Keratinocyte (primary cell): ENCODE results near the gene NUAK2. TPM values are rescaled to one million over a fixed set of nuclear protein-coding genes. Genes with fewer than 3 reads are reported as not detected.

Experiments
- DNase-seq: peaks from one replicate; pipeline ENCODE4 v3.0.0-alpha.2; 2011; ENCODE audit warnings: low read depth, missing footprints, low spot score
- FAIRE-seq: peaks from 2 replicates; lab custom pipeline; 2011; peaks lifted over from hg19 to GRCh38; lab: Jason Lieb, UNC
- H2AFZ ChIP-seq: 2 replicates; pipeline ENCODE4 v1.6.0; 2012; ENCODE audit warnings: low read length, control low read depth, inconsistent platforms; ENCODE audit not compliant: control insufficient read depth
- H3K27ac ChIP-seq: 2 replicates; pipeline ENCODE4 v1.5.1; 2011; ENCODE audit warnings: low read length; ENCODE audit not compliant: control insufficient read depth, insufficient read depth
- H3K27me3 ChIP-seq: 3 replicates; pipeline ENCODE4 v1.6.0; 2011; ENCODE audit warnings: low read length; ENCODE audit not compliant: control insufficient read depth, insufficient read depth; ENCODE audit errors: extremely low read depth
- H3K36me3 ChIP-seq, 2 experiments: 2 replicates in 1 of 2; 3 replicates in 1 of 2; pipeline ENCODE4 v1.5.1; 2011; ENCODE audit warnings: low read length in 2 of 2, mild to moderate bottlenecking in 1 of 2; ENCODE audit not compliant: control insufficient read depth in 2 of 2, insufficient read depth in 2 of 2; ENCODE audit errors: extremely low read depth in 1 of 2
- H3K4me1 ChIP-seq: 3 replicates; pipeline ENCODE4 v1.5.1; 2011; ENCODE audit warnings: low read length; ENCODE audit not compliant: control insufficient read depth, insufficient read depth; ENCODE audit errors: extremely low read depth
- H3K4me2 ChIP-seq: 3 replicates; pipeline ENCODE4 v1.6.0; 2011; ENCODE audit warnings: low read depth, low read length; ENCODE audit not compliant: control insufficient read depth, insufficient read depth; ENCODE audit errors: extremely low read depth
- H3K4me3 ChIP-seq, 3 experiments: fragments of 200-600 bp in 1 of 3; sonication (generic) in 1 of 3; 2 replicates in 2 of 3; 3 replicates in 1 of 3; pipeline ENCODE4 v1.5.1; 2011 to 2016; ENCODE audit warnings: low read length in 3 of 3, mild to moderate bottlenecking in 3 of 3, control low read depth in 2 of 3, inconsistent platforms in 1 of 3, low read depth in 1 of 3, mixed read lengths in 1 of 3, mixed run types in 1 of 3, moderate library complexity in 1 of 3; ENCODE audit not compliant: control insufficient read depth in 2 of 3, insufficient read depth in 2 of 3; ENCODE audit errors: extremely low read depth in 1 of 3
- H3K79me2 ChIP-seq: 2 replicates; pipeline ENCODE4 v1.6.0; 2012; ENCODE audit warnings: low read length; ENCODE audit not compliant: control insufficient read depth, insufficient read depth
- H3K9ac ChIP-seq: 3 replicates; pipeline ENCODE4 v1.6.0; 2011; ENCODE audit warnings: low read length; ENCODE audit not compliant: control insufficient read depth, insufficient read depth; ENCODE audit errors: extremely low read depth
- H3K9me1 ChIP-seq: 3 replicates; pipeline ENCODE4 v1.6.0; 2011; ENCODE audit warnings: low read length; ENCODE audit not compliant: control insufficient read depth, insufficient read depth; ENCODE audit errors: extremely low read depth
- H3K9me3 ChIP-seq: 2 replicates; pipeline ENCODE4 v1.5.1; 2012; ENCODE audit warnings: low read depth, low read length; ENCODE audit not compliant: control insufficient read depth
- H4K20me1 ChIP-seq: 3 replicates; pipeline ENCODE4 v1.6.0; 2011; ENCODE audit warnings: low read length; ENCODE audit not compliant: control insufficient read depth, insufficient read depth; ENCODE audit errors: extremely low read depth
- CTCF ChIP-seq, 3 experiments: IDR thresholded peaks in 1 of 3; conservative IDR thresholded peaks in 1 of 3; optimal IDR thresholded peaks in 1 of 3; 2 replicates in 2 of 3; 3 replicates in 1 of 3; pipeline versions ENCODE3 to v1.5.1; 2011; ENCODE audit warnings: low read length in 3 of 3, mild to moderate bottlenecking in 3 of 3, moderate library complexity in 2 of 3, control low read depth in 1 of 3, inconsistent platforms in 1 of 3; ENCODE audit not compliant: insufficient read depth in 2 of 3; ENCODE audit errors: extremely low read depth in 1 of 3
- EZH2 ChIP-seq: IDR thresholded peaks from one replicate; pipeline ENCODE4 v1.6.1; 2012; ENCODE audit warnings: inconsistent platforms, mild to moderate bottlenecking, low read length, moderate library complexity
- dilution Hi-C: fragments of 300-500 bp; cut with MboI; formaldehyde crosslinking; loops from one replicate; pipeline ENCODE4 v1.7.0; 2020; ENCODE audit warnings: low sequenced_read_pairs; ENCODE audit not compliant: extremely low pct_ligation_motif_present
- polyA plus RNA-seq, 5 experiments: library from polyadenylated mRNA; depleted of rRNA in 3 of 5; stranded (reverse) in 3 of 5; stranded (forward) in 1 of 5; unstranded in 1 of 5; fragments of >200 nt; gene quantifications; 1 replicate in 1 of 5; 2 replicates in 3 of 5; 3 replicates in 1 of 5; pipeline versions ENCODE4 v1.2.1 to v1.2.3, GENCODE V29; 2011 to 2012; ENCODE audit warnings: missing spikeins in 2 of 5, low read depth in 1 of 5, low replicate concordance in 1 of 5

Gene NUAK2
- polyA plus RNA-seq, 1 donor (not counting 4 experiments of a cell fraction or from before 2014, with no cell fraction given) = 3.9 TPM

- no peak for DNase-seq
- H3K36me3 ChIP-seq = no peaks in the 10 kb centered on the region
- H3K27me3 ChIP-seq = peaks cover 43% of the 10 kb centered on the region
- H3K9me3 ChIP-seq = no peaks in the 10 kb centered on the region
- dilution Hi-C loops = no loop called here
- peaks cover 6% of the 10 kb centered on the region for H3K4me1 ChIP-seq
- no peaks in the 10 kb centered on the region for H3K79me2 ChIP-seq
- H3K27ac ChIP-seq = no peak overlapping the region
- no peaks in the 10 kb centered on the region for H3K9me1 ChIP-seq
- no peak overlapping the region for H3K9ac ChIP-seq
- no peak overlapping the region for H2AFZ ChIP-seq
- TF ChIP-seq EZH2 (peak; percentile 62), CTCF (optimal IDR thresholded peaks at IDR 0.05 in 1 of 3, IDR thresholded peaks at IDR 0.05 in 1 of 3, conservative IDR thresholded peaks at IDR 0.05 in 1 of 3; ENCODE audit: extremely low read depth in 1 of 3, insufficient read depth in 2 of 3, low read length in 3 of 3) (no peak)
- H3K4me2 ChIP-seq = peak overlapping the region; percentile 28
- H3K4me3 ChIP-seq = peak overlapping the region in 1 of 3 experiments; percentile 11
- no peak for FAIRE-seq
- peaks cover 3% of the 10 kb centered on the region for H4K20me1 ChIP-seq
Observed at GRCh38 chr1:205344066-205344928, 22.8 kb upstream of the NUAK2 start.

GRCh38 chr1:205343431-205344065, 22.0 kb upstream of the NUAK2 start:
- dilution Hi-C loops = no loop called here
- no peak overlapping the region for H3K27ac ChIP-seq
- no peak overlapping the region for H3K4me3 ChIP-seq
- no peak overlapping the region for H3K9ac ChIP-seq
- H3K79me2 ChIP-seq = no peaks in the 10 kb centered on the region
- H3K4me1 ChIP-seq = peaks cover 6% of the 10 kb centered on the region
- FAIRE-seq = no peak
- peak overlapping the region; percentile 34 for H3K4me2 ChIP-seq
- no peaks in the 10 kb centered on the region for H3K9me3 ChIP-seq
- no peaks in the 10 kb centered on the region for H3K9me1 ChIP-seq
- peaks cover 39% of the 10 kb centered on the region for H3K27me3 ChIP-seq
- H4K20me1 ChIP-seq = peaks cover 3% of the 10 kb centered on the region
- no peak for DNase-seq
- no peak overlapping the region for H2AFZ ChIP-seq
- no peaks in the 10 kb centered on the region for H3K36me3 ChIP-seq
- peak in 1 of 3 experiments; percentile 6 for TF ChIP-seq CTCF (optimal IDR thresholded peaks at IDR 0.05 in 1 of 3, IDR thresholded peaks at IDR 0.05 in 1 of 3, conservative IDR thresholded peaks at IDR 0.05 in 1 of 3; ENCODE audit: extremely low read depth in 1 of 3, insufficient read depth in 2 of 3, low read length in 3 of 3)
- peak; percentile 63 for TF ChIP-seq EZH2
